ENCODE results near the gene PHLPP2.

PHLPP2 gene, protein sequence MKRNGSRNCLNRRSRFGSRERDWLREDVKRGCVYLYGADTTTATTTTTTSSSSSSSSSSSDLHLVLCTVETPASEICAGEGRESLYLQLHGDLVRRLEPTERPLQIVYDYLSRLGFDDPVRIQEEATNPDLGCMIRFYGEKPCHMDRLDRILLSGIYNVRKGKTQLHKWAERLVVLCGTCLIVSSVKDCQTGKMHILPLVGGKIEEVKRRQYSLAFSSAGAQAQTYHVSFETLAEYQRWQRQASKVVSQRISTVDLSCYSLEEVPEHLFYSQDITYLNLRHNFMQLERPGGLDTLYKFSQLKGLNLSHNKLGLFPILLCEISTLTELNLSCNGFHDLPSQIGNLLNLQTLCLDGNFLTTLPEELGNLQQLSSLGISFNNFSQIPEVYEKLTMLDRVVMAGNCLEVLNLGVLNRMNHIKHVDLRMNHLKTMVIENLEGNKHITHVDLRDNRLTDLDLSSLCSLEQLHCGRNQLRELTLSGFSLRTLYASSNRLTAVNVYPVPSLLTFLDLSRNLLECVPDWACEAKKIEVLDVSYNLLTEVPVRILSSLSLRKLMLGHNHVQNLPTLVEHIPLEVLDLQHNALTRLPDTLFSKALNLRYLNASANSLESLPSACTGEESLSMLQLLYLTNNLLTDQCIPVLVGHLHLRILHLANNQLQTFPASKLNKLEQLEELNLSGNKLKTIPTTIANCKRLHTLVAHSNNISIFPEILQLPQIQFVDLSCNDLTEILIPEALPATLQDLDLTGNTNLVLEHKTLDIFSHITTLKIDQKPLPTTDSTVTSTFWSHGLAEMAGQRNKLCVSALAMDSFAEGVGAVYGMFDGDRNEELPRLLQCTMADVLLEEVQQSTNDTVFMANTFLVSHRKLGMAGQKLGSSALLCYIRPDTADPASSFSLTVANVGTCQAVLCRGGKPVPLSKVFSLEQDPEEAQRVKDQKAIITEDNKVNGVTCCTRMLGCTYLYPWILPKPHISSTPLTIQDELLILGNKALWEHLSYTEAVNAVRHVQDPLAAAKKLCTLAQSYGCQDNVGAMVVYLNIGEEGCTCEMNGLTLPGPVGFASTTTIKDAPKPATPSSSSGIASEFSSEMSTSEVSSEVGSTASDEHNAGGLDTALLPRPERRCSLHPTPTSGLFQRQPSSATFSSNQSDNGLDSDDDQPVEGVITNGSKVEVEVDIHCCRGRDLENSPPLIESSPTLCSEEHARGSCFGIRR (N-terminal part only)

DNA sequence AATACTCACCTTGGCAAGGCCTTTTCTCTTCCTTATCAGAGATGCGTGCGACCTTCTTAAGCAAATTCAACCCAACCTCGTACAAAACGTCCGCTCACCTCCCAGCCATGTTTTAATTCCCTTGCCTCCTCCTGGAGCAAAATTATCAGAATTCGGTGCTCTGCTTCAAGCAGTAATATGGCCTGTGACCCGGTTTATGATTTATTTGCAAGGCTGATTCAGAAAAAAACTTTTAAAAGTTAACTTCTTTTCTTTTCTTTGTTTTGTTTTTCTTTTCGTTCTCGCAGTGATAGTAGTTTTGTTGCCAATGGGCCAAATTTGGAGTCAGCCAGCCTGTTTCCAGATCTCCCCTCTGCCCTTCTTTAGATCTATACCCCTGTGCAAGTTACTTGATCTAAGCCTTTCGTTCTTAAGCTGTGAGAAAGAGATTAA lies at the start of gene PHLPP2:
TSS of gene PHLPP2 (minus strand) at position 382 of the 432 bp plus-strand sequence. CDS start 9,906 bp downstream, outside the sequence.
- no peak for DNase-seq (ENCODE audit: low read depth)

DNA sequence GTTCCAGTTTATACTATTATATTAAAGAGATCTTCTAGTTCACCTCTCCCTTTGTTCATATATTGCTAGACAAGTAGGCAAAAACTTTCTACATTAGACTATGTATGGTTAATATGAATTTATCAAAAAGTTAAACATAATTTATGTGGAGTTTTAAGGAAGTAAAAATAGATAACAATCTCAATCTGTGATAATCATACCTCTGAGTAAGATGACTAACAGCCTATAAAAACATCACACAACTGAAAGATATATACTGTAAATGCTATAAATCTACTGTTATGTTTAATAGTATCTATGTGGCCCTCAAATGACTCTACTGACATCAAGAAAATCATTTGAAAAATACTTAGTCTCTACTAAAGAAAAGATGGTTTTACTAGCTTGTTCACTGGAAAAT lies 47.1 kb upstream of the PHLPP2 start:
- no peak for DNase-seq (ENCODE audit: low read depth)

DNA sequence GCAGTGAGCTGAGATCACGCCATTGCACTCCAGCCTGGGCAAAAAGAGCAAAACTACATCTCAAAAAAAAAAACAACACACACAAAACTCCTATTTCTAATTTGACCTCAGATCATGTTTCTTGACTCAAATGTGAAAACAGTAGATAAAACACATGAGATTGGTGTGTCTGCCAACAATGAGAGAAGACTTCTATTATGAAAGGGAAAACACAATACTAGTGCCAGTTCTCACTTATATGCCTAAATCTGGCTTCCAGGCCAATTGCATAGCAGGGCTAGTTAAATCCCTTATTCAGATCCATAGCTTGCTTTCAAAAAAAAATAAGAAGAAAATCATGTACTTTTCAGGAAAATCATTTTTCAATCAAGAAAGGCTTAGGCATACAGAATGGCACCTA lies 44.7 kb upstream of the PHLPP2 start:
- DNase-seq (ENCODE audit: low read depth): no peak

DNA sequence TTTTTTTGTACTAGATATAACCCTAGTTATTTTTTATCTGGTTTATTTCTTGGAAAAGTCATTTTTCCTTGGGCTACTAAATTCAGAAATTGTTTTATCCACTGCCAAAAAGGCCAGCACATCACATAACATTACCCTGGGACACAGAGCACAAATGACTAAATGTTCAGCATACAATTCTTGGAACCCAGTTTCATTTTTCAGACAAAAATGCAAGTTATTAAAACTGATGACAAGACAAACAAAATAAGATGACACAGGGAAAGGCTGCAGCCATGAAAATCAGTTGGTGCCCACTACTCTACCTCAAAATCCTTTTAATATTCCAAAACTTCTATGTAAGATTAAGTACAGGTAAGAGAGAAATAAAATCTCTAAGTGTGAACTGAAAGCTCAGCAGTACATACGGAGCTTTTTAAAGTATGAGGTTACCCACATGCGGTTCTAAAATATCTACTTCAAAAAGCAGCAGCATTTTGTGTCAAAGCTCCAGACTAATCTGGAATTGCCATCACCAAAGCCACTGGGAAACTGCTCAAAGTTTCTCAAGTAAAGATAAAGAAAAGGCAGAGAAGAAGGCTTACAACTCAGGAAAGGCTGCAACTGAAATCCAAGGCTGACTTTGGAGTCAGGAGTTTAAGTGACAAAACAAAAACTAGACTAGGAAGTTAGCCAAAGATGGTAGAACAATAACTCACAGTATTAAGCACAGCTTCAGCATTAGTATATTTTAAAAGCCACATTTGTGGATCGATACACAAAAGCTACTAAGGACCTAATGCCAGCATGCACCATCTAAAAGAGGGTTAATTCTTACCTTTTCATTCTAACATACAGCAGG lies 42.8 kb upstream of the PHLPP2 start:
- DNase-seq (ENCODE audit: low read depth): peak; percentile 11

DNA sequence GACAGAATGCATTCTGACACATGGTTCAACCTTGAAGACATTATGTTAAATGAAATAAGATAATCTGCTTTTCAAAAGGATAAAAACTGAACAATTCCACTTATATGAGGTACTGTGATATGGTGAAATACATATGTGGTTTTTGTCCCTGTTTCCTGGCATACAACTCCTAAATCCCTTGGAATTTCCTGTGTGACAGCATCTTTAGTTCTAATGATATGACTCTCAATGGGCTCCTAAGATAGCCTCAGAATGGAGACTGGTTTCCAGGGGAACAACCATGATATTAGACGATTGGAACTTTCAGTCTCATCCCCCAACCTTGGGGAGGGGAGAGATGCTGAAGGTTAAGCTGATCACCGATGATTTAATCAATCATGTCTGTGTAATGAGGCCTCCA lies 37.7 kb upstream of the PHLPP2 start:
- no peak for DNase-seq (ENCODE audit: low read depth)

DNA sequence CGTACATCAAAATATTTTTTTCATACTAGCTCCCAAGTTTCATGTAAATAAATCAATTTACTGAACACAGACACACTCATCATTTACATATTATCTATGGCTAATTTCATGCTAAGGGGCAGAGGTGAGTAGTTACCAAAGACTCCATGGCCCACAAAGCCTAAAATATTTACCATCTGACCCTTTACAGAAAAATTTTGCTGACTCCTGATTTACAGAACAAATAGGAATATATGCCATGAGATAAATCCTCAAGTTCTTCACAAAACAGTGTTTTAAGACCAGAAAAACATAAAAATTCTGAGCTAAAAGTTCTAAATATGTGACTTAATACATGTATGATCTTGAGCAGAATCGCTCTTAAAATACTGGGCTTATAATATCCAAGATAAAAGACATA lies 36.6 kb upstream of the PHLPP2 start:
- no peak for DNase-seq (ENCODE audit: low read depth)

- no peak for DNase-seq (ENCODE audit: low read depth)
Measured at GRCh38 chr16:71758293-71758760, 33.8 kb upstream of the PHLPP2 start.

- DNase-seq (ENCODE audit: low read depth): no peak
Measured at GRCh38 chr16:71754652-71755051, 30.2 kb upstream of the PHLPP2 start.

DNA sequence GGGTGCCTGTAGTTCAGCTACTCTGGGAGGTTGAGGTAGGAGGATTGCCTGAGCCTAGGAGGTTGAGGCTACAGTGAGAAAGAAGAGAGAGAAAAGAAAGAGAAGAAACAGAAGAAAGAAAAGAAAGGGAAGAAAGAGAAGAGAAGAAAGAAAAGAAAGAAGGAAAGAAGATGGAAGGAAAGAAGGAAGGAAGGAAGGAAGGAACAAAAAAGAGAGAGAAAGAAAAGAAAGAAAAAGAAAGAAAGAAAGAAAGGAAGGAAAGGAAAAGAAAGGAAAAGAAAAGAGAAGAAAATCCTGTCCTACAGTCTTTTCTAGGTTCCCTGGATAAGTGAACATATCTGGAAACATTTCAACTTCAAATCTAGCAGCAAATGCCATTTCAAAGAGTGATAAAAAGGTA lies 29.6 kb upstream of the PHLPP2 start:
- no peak for DNase-seq (ENCODE audit: low read depth)

GRCh38 chr16:71748226-71748625 lies 23.7 kb upstream of the PHLPP2 start:
- no peak for DNase-seq (ENCODE audit: low read depth)

DNA sequence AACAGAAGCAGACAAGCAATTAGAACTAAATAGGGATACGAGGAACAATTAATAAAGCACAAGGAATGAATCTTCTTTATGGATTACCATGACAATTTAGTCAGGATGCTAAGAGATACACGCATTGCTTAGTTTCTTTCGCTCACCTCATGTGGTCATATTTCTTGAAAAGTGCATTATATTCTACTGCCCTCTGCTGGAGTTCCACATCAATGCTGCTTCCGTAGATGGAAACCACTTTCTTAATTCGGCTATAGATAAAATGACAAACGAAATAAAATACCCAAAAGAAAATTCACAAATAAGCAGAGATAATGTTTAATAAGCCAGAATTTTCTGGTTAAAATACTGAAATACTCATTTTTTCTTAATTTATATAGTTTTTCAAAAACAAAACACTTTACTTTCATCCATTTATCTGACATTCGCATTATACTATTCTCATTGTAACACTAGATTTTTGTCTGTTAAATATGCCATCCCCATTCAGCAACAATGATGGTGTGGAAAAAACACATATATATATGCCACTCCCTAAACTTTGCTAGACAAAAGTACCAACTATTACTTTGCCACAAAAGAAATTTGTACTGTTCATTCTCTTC lies 22.0 kb upstream of the PHLPP2 start:
- no peak for DNase-seq (ENCODE audit: low read depth)

DNA sequence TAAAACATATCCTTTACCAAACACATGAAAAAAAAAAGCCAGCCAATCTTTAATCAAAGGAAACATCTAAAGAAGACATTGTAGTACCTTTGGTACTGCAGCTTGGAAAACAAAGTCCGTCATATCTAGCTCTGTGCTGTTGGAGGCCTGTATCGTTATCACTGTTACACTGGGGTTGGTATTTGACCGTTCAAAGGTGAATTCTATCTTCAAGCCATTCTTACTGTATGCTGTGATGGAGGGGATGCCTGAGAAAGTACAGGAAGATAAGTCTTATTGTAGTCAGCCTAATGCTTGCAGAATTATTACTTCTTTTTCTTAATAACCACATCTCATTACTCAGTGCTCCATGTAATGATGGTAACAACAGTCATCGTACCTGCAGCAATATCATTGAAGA lies 14.4 kb upstream of the PHLPP2 start:
- no peak for DNase-seq (ENCODE audit: low read depth)

DNA sequence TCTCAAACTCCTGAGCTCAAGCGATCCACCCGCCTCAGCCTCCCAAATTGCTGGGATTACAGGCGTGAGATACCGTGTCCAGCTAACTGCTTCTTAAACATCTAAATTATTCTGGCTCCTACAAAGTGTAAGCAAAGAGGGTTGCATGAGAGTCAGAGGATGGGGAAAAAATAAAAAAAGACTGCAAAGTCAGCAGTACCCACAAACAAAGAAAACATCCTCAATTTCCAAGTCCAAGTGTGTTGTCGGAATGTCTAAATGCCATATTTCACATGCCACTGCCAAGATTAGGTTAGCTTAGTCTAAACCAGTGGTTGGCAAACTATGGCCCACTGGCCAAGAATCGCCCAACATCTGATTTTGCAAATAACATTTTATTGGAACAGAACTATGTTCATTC lies 13.0 kb upstream of the PHLPP2 start:
- DNase-seq (ENCODE audit: low read depth): no peak

- no peak for DNase-seq (ENCODE audit: low read depth)
Measured at GRCh38 chr16:71734511-71734910, 10.0 kb upstream of the PHLPP2 start.

DNA sequence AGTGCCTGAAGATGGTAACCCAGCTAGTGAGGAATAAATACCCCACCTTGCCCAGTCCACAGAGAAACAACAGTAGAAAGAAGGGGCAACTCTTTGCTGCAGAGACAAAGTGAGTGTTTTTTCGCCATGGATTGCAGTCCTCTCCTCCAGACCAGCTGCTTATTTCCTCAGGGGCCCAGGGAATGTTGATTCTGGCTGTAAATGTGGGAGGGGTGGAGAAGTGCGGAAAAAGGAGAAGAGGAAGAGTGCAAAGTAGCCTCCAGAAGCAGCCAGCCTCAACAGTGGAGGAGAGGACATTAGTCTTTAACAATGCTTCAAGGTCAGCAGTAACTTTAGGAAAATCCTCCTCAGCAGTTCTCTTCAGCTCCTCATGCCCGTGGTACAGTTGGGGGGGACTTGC lies 8.1 kb upstream of the PHLPP2 start:
- no peak for DNase-seq (ENCODE audit: low read depth)

DNA sequence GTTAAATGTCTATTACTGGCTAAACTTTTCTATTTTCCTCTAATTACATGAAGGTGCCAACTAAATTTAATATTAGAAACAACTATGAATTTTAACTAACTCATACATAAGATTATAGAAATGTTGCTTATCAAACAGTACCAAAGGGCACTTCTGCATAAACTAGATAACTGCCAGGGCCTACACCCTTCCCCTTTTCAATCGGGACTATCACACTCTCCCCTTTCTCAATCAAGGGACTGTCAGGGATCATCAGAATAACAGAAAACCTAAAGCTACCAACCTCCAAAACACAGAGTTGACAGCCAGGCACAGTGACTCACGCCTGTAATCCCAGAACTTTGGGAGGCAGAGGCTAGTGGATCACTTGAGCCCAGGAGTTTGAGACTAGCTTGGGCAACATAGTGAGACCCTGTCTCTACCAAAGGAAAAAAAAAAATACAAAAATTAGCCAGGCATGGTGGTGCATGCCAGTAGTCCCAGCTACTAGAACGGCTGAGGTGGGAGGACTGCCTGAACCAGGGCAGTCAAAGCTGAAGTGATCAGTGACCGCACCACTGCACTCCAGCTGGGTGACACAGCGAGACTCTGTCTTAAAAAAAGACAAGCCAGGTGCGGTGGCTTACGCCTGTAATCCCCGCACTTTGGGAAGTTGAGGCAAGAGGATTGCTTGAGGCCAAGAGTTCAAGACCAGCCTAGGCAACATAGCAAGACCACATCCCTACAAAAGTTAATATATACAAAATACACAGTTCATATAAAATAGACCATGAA lies 3.2 kb upstream of the PHLPP2 start:
- DNase-seq (ENCODE audit: low read depth): no peak

- no peak for DNase-seq (ENCODE audit: low read depth)
Measured at GRCh38 chr16:71726476-71727315, 2.2 kb upstream of the PHLPP2 start.

GRCh38 chr16:71723537-71724319 lies 773 bp downstream of the PHLPP2 start:
- no peak for DNase-seq (ENCODE audit: low read depth)
